ENCODE data around the gene AGBL1.

AGBL1 gene

DNA sequence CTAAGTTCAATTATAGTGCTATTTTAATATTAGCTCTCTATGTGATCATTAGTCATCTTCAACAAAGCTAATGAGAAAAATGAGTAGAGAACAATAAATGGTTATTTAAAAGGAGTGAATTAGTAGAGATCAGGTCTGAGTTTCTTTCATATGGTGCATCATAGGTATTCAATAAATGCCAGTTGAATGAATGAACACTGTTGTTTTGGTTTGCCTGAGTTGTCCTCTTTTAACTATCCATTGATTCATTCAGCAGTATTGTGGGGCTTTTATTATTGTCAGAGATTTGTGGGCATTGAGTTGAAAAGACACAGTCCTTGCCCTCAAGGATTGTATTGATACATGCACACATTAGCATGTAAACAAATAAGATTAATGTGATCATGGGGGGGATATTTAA is 88.2 kb downstream of the AGBL1 start:
- DNase-seq (ENCODE audit: low read depth), result no peak
- no peak overlapping the region for H3K4me3 ChIP-seq (ENCODE audit: low read depth, low read length)
- TF ChIP-seq, protein P1, sequence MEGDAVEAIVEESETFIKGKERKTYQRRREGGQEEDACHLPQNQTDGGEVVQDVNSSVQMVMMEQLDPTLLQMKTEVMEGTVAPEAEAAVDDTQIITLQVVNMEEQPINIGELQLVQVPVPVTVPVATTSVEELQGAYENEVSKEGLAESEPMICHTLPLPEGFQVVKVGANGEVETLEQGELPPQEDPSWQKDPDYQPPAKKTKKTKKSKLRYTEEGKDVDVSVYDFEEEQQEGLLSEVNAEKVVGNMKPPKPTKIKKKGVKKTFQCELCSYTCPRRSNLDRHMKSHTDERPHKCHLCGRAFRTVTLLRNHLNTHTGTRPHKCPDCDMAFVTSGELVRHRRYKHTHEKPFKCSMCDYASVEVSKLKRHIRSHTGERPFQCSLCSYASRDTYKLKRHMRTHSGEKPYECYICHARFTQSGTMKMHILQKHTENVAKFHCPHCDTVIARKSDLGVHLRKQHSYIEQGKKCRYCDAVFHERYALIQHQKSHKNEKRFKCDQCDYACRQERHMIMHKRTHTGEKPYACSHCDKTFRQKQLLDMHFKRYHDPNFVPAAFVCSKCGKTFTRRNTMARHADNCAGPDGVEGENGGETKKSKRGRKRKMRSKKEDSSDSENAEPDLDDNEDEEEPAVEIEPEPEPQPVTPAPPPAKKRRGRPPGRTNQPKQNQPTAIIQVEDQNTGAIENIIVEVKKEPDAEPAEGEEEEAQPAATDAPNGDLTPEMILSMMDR (IDR thresholded peaks at IDR 0.05; ENCODE audit: insufficient read depth, low read depth, low read length, missing control alignments), result no peak

- H3K4me3 ChIP-seq (ENCODE audit: low read depth, low read length), result no peak overlapping the region
- TF ChIP-seq, protein P1 (IDR thresholded peaks at IDR 0.05; ENCODE audit: insufficient read depth, low read depth, low read length, missing control alignments), result no peak
Observed at GRCh38 chr15:86178845-86179244, 99.2 kb downstream of the AGBL1 start.

GRCh38 chr15:86183596-86184491 is 104.2 kb downstream of the AGBL1 start:
- DNase-seq (ENCODE audit: low read depth), result no peak
- TF ChIP-seq, protein P1 (IDR thresholded peaks at IDR 0.05; ENCODE audit: insufficient read depth, low read depth, low read length, missing control alignments), result no peak

More at GRCh38 chr15:86178845-86179244, 99.2 kb downstream of the AGBL1 start:
- DNase-seq (ENCODE audit: low read depth), result no peak

GRCh38 chr15:86193716-86194380 is 114.2 kb downstream of the AGBL1 start:
- no peak for DNase-seq (ENCODE audit: low read depth)
- TF ChIP-seq, protein P1 (IDR thresholded peaks at IDR 0.05; ENCODE audit: insufficient read depth, low read depth, low read length, missing control alignments), result no peak
- no peak overlapping the region for H3K4me3 ChIP-seq (ENCODE audit: low read depth, low read length)

More at GRCh38 chr15:86183596-86184491, 104.2 kb downstream of the AGBL1 start:
- H3K4me3 ChIP-seq (ENCODE audit: low read depth, low read length), result no peak overlapping the region

DNA sequence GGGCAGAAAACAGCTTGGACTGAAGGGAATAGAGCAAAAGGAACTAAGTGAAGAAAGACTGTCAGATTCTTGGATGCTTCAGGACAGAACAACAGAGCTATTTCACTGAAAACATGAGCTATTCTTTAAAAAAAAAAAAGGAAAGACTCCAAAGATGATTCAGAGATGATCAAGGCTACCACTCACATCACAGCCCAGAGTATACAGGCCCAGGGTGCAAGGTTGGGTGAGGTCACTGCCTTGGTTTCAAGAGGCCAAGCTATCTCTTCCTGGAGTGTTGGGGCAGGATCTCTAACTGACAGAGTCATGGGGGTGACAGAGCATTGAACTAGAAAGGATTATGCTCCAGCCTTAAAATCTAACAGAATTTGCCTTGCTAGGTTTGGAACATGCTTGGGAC is 118.1 kb downstream of the AGBL1 start:
- TF ChIP-seq, protein P1 (IDR thresholded peaks at IDR 0.05; ENCODE audit: insufficient read depth, low read depth, low read length, missing control alignments), result no peak
- no peak for DNase-seq (ENCODE audit: low read depth)
- H3K4me3 ChIP-seq (ENCODE audit: low read depth, low read length), result no peak overlapping the region

GRCh38 chr15:86199467-86200145 is 119.9 kb downstream of the AGBL1 start:
- TF ChIP-seq, protein P1 (IDR thresholded peaks at IDR 0.05; ENCODE audit: insufficient read depth, low read depth, low read length, missing control alignments), result no peak
- H3K4me3 ChIP-seq (ENCODE audit: low read depth, low read length), result no peak overlapping the region
- no peak for DNase-seq (ENCODE audit: low read depth)
